K562 (cell line): Measurements from ENCODE around the gene CDC25B.
A peak's percentile ranks its signal among the peaks of the same experiment; 100 is the strongest.

Experiments used
- TAF1 ChIP-seq: IDR thresholded peaks from 2 replicates; pipeline ENCODE4 v1.6.1; 2011; ENCODE audit warnings: mild to moderate bottlenecking, low read length, moderate library complexity; ENCODE audit not compliant: insufficient read depth, control insufficient read depth, severe bottlenecking; ENCODE audit errors: extremely low read depth
- TEAD4 ChIP-seq, 2 experiments: sonication (generic) in 1 of 2; formaldehyde crosslinking in 1 of 2; IDR thresholded peaks; 2 replicates each; pipeline versions ENCODE4 v1.6.1 to v1.8.0; 2012 to 2022; ENCODE audit warnings: borderline replicate concordance in 1 of 2, inconsistent platforms in 1 of 2, low read length in 1 of 2, mild to moderate bottlenecking in 1 of 2, missing genetic modification reagents in 1 of 2
- TF ChIP-seq, protein P1 (sequence below): sonication (generic); formaldehyde crosslinking; IDR thresholded peaks from 2 replicates; pipeline ENCODE4 v1.5.0; 2020; ENCODE audit warnings: missing genetic modification reagents
- TF ChIP-seq, protein P2 (sequence below), 3 experiments: IDR thresholded peaks in 2 of 3; conservative IDR thresholded peaks in 1 of 3; 2 replicates each; pipeline ENCODE4 v1.5.1; 2011 to 2012; ENCODE audit warnings: low read length in 3 of 3, mild to moderate bottlenecking in 3 of 3, control low read depth in 2 of 3, improper control_type of control experiment in 1 of 3, inconsistent platforms in 1 of 3, low read depth in 1 of 3, mixed read lengths in 1 of 3, moderate library complexity in 1 of 3; ENCODE audit not compliant: insufficient read depth in 2 of 3
- TF ChIP-seq, protein P3 (sequence below): fragments of 450-650 bp; IDR thresholded peaks from 2 replicates; pipeline ENCODE4 v1.6.1; 2016; ENCODE audit warnings: missing biosample characterization, missing genetic modification characterization

DNA sequence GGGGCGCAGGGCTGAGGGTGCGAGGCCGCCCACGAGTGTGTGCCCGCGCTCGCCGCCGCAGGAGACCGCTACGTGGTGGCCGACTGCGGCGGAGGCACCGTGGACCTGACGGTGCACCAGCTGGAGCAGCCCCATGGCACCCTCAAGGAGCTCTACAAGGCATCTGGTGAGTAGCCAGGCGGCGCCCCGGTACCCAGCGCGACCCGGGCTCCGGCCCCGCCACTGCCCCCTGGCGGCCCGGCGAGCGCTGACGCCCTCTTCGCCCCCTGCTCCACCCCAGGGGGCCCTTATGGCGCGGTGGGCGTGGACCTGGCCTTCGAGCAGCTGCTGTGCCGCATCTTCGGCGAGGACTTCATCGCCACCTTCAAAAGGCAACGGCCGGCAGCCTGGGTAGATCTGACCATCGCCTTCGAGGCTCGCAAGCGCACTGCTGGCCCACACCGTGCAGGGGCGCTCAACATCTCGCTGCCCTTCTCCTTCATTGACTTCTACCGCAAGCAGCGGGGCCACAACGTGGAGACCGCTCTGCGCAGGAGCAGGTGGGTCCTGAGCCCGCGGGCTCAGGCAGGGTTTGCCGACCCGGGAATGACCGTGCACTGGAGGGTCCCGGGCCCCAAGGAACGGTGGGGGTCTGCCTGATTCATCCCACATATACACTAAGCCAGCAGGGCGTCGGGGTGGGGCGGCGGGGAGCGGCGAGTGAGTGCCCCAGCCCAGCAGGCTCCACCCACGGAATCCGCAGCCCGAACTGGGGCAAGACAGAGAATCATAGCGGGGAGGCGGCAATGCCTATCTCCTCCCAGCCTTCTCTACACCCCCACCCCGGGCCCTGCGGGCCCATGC is 46.2 kb upstream of the CDC25B start:
- TF ChIP-seq TEAD4 (IDR thresholded peaks at IDR 0.05; ENCODE audit: low read length) (no peak), TEAD4 (CRISPR knock-in tag; IDR thresholded peaks at IDR 0.05; ENCODE audit: borderline replicate concordance) (no peak), TAF1 (no peak)
- TF ChIP-seq, protein P1, sequence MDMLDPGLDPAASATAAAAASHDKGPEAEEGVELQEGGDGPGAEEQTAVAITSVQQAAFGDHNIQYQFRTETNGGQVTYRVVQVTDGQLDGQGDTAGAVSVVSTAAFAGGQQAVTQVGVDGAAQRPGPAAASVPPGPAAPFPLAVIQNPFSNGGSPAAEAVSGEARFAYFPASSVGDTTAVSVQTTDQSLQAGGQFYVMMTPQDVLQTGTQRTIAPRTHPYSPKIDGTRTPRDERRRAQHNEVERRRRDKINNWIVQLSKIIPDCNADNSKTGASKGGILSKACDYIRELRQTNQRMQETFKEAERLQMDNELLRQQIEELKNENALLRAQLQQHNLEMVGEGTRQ (CRISPR knock-in tag): no peak
- TF ChIP-seq, protein P2, sequence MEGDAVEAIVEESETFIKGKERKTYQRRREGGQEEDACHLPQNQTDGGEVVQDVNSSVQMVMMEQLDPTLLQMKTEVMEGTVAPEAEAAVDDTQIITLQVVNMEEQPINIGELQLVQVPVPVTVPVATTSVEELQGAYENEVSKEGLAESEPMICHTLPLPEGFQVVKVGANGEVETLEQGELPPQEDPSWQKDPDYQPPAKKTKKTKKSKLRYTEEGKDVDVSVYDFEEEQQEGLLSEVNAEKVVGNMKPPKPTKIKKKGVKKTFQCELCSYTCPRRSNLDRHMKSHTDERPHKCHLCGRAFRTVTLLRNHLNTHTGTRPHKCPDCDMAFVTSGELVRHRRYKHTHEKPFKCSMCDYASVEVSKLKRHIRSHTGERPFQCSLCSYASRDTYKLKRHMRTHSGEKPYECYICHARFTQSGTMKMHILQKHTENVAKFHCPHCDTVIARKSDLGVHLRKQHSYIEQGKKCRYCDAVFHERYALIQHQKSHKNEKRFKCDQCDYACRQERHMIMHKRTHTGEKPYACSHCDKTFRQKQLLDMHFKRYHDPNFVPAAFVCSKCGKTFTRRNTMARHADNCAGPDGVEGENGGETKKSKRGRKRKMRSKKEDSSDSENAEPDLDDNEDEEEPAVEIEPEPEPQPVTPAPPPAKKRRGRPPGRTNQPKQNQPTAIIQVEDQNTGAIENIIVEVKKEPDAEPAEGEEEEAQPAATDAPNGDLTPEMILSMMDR (IDR thresholded peaks at IDR 0.05 in 2 of 3, conservative IDR thresholded peaks at IDR 0.05 in 1 of 3; ENCODE audit: insufficient read depth in 2 of 3, low read depth in 1 of 3, low read length in 3 of 3): peak; percentile 51 to 82 (median 55); a peak in 5 of 6 replicates
- TF ChIP-seq, protein P3, sequence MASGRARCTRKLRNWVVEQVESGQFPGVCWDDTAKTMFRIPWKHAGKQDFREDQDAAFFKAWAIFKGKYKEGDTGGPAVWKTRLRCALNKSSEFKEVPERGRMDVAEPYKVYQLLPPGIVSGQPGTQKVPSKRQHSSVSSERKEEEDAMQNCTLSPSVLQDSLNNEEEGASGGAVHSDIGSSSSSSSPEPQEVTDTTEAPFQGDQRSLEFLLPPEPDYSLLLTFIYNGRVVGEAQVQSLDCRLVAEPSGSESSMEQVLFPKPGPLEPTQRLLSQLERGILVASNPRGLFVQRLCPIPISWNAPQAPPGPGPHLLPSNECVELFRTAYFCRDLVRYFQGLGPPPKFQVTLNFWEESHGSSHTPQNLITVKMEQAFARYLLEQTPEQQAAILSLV (tag): no peak
